Gastrocnemius medialis (tissue), 4 donors: ENCODE measurements around the gene ADD1.

Source experiments
- CTCF ChIP-seq, 5 experiments: fragments of 450-650 bp in 3 of 5; fragments of 200-600 bp in 2 of 5; sonication (generic) in 2 of 5; IDR thresholded peaks in 4 of 5; conservative IDR thresholded peaks in 1 of 5; 1 replicate in 4 of 5; 2 replicates in 1 of 5; pipeline ENCODE4 v1.5.1; 2016 to 2019; ENCODE audit warnings: antibody characterized with exemption in 5 of 5, mild to moderate bottlenecking in 3 of 5, moderate library complexity in 3 of 5
- POLR2A ChIP-seq, 2 donors: fragments of 450-650 bp; IDR thresholded peaks; one replicate each; pipeline ENCODE4 v1.6.1; 2017; ENCODE audit warnings: antibody characterized with exemption in 2 of 2, mild to moderate bottlenecking in 2 of 2, moderate library complexity in 2 of 2

DNA sequence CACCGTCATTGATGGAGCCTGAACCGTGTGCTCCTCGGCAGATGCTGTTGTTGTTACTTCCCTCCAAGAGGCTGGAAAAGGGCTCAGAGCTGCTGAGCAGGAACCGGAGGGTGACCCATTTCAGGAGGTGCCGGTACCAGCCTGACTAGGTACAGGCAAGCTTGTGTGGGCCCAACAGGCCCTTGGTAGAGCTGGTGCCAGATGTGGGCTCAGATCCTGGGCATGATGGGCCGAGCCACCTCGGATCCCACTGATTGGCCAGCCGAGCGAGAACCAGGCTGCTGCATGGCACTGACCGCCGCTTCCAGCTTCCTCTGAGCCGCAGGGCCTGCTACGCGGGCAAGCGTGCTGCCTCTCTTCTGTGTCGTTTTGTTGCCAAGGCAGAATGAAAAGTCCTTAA lies 85.8 kb downstream of the ADD1 start:
- TF ChIP-seq CTCF (IDR thresholded peaks at IDR 0.05 in 4 of 5, conservative IDR thresholded peaks at IDR 0.05 in 1 of 5) (no peak), POLR2A (IDR thresholded peaks at IDR 0.05) (no peak)
